ENCODE measurements around the gene MRPL50. TPM values are rescaled to one million over a fixed set of nuclear protein-coding genes. Genes with fewer than 3 reads are reported as not detected.

The MRPL50 gene
- total and polyA plus RNA-seq, 2 experiments from 2014 or later = 11.5 to 19.3 TPM

DNA sequence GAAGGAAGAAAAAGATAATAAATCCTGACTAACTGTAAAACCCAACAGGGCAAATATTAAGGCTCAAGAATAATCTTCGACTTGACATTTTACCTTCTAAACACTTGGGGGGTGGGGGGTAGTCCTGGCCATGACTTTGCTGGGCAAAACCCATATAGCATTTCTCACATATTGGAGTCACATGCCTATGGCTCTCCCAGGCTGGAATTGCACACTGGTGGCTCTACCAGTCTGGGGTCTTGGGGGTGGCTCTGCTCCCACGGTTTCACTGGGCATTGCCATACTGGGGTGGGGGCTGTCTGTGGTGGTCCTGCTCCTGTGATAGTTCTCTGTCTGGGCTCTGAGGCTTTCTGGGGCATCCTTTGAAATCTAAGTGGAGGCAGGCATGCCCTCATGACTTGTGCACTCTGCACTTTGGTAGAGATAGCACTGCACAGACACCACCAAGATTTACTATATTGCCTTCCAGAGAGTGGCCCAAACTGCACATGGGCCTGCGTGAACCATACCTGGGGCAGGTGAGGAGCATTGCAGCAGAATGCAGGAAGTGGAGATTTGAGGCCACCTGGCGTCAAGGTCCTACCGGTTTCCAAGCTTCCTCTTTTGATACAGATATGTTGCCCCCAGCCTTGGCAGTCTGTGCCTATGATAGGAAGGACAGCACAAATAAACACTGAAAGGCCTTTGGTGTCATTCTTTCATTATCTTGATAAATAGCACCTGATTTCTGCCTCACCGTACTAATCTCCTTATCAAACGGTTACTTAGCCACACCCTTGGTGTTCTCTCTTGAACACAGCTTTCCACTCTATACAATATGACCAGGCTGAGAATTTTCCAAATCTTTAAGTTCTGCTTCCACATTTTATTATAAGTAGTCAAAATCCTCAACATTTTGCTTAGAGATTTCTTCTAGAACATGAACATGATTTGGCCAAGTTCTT lies 43.4 kb downstream of the MRPL50 start:
- Histone ChIP-seq H2AFZ (no peak overlapping the region), H3K79me2 (ENCODE audit: insufficient read depth) (no peaks in the 10 kb centered on the region), H3K9me3 (ENCODE audit: low read depth) (no peaks in the 10 kb centered on the region), H3K9ac (no peak overlapping the region), H4K20me1 (ENCODE audit: insufficient read depth) (no peaks in the 10 kb centered on the region), H3F3A (ENCODE audit: insufficient read depth) (no peaks in the 10 kb centered on the region), H3K9me2 (ENCODE audit: insufficient read depth) (no peaks in the 10 kb centered on the region), H3K4me2 (ENCODE audit: unreplicated experiment) (no peak overlapping the region), H3K4me1 (ENCODE audit: insufficient read depth) (no peaks in the 10 kb centered on the region), H3K4me3 (no peak overlapping the region), H3K36me3 (ENCODE audit: low read depth) (no peaks in the 10 kb centered on the region), H3K27me3 (replicated peaks; ENCODE audit: insufficient read depth) (no peaks in the 10 kb centered on the region), H3K27ac (no peak overlapping the region)
- TF ChIP-seq EZH2 (IDR thresholded peaks at IDR 0.05; ENCODE audit: insufficient read depth, poor library complexity, severe bottlenecking) (no peak), EZH2phosphoT487 (IDR thresholded peaks at IDR 0.05; ENCODE audit: insufficient read depth, low read depth) (no peak)
- 41 to 57% methylated on average over 7 of the region's 7 CpGs for WGBS, 2 experiments (ENCODE audit: low coverage in 1 of 2, low lambda C conversion rate in 2 of 2, missing lambda C conversion rate in 2 of 2)
- in situ Hi-C loops (cut with MboI) = no loop called here
- DNase-seq = no peak

DNA sequence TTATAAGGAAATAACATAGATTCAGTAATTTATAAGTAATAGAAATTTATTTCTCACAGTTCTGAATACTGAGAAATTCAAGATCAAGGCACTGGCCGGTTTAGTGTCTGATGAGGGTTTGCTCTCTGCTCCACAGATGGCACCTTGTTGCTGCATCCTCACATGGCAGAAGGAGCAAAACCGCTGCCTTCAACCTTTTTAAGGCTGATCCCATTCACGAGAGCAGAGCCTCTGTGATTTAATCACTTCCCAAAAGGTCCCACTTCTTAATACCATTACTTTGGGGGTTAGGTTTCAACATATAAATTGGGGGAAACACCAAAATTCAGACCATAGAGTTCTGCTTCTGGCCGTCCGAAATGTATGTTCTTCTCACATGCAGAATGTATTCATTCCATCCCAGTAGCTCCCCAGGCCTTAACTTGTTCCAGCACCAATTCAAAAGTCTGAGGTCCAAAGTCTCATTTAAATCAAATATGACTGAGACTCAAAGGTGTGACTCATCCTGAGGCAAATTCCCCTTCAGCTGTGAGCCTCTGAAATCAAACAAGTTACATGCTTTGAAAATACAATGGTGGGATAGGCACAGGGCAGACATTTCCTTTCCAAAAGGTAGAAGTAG lies 44.2 kb downstream of the MRPL50 start:
- H3K27ac ChIP-seq = no peak overlapping the region
- no peak overlapping the region for H2AFZ ChIP-seq
- H3K79me2 ChIP-seq (ENCODE audit: insufficient read depth) = no peaks in the 10 kb centered on the region
- no peaks in the 10 kb centered on the region for H3K9me2 ChIP-seq (ENCODE audit: insufficient read depth)
- H4K20me1 ChIP-seq (ENCODE audit: insufficient read depth) = no peaks in the 10 kb centered on the region
- no peak overlapping the region for H3K9ac ChIP-seq
- no peaks in the 10 kb centered on the region for H3K4me1 ChIP-seq (ENCODE audit: insufficient read depth)
- TF ChIP-seq EZH2phosphoT487 (IDR thresholded peaks at IDR 0.05; ENCODE audit: insufficient read depth, low read depth) (no peak), EZH2 (IDR thresholded peaks at IDR 0.05; ENCODE audit: insufficient read depth, poor library complexity, severe bottlenecking) (no peak)
- H3F3A ChIP-seq (ENCODE audit: insufficient read depth) = no peaks in the 10 kb centered on the region
- WGBS, 2 experiments (ENCODE audit: low coverage in 1 of 2, low lambda C conversion rate in 2 of 2, missing lambda C conversion rate in 2 of 2) = 64% methylated on average over 5 of the region's 5 CpGs
- DNase-seq = peak; percentile 8
- H3K36me3 ChIP-seq (ENCODE audit: low read depth) = no peaks in the 10 kb centered on the region
- no peak overlapping the region for H3K4me2 ChIP-seq (ENCODE audit: unreplicated experiment)
- no peaks in the 10 kb centered on the region for H3K9me3 ChIP-seq (ENCODE audit: low read depth)
- no peak overlapping the region for H3K4me3 ChIP-seq
- in situ Hi-C loops (cut with MboI) = no loop called here
- H3K27me3 ChIP-seq (replicated peaks; ENCODE audit: insufficient read depth) = no peaks in the 10 kb centered on the region

DNA sequence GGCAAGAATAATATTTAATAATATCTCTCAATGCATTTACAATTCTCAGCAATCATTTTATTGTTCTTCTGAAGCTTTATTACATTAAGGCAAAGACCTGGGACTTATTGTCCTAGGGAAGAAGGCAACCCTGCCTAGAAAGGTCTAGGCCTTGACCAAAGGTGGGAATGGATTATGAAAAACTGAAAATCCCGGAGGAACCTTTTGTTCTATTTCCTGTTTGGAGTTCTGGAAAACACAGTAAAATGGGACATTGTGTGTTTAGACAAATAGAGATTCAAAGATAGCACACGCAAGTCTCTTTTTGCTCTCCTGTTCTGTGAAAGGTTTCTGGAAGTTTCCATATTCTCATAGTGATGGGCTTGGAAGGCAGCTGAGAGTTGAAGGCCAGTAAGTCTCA lies 44.7 kb downstream of the MRPL50 start:
- no peak overlapping the region for H2AFZ ChIP-seq
- TF ChIP-seq EZH2phosphoT487 (IDR thresholded peaks at IDR 0.05; ENCODE audit: insufficient read depth, low read depth) (no peak), EZH2 (IDR thresholded peaks at IDR 0.05; ENCODE audit: insufficient read depth, poor library complexity, severe bottlenecking) (no peak)

DNA sequence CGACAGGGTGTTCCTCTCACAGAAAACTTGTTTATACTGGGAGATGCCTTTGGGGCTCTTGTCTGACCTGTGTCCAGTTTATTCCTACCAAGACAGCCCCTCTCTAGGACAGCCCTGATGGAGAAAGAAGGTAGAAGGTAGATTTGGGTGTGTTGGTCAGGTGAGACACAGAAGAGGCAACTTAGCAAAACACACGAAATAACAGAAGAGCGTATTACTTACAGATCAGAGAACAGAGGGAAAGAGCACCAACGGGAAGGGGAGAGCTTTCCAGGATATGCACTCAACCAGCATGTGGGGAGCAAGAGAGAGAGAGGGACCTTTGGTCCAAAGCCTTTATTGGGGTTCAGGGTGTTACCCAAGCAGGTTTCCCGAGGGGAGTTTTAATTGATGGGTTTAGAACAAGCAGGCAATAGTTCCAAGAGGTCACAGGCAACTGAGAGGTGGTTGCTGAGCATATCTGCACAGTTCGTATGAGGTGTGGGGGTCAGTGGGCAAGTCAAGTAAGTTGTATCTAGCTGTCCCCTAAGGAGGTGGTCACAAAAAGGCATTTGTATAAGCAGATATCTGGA lies 45.4 kb downstream of the MRPL50 start:
- in situ Hi-C loops (cut with MboI) = no loop called here

More for the DNA sequence above, 44.7 kb downstream of the MRPL50 start:
- H3K9me3 ChIP-seq (ENCODE audit: low read depth) = no peaks in the 10 kb centered on the region
- H3K4me1 ChIP-seq (ENCODE audit: insufficient read depth) = no peaks in the 10 kb centered on the region
- no peak overlapping the region for H3K27ac ChIP-seq
- no peak overlapping the region for H3K4me2 ChIP-seq (ENCODE audit: unreplicated experiment)
- H3K4me3 ChIP-seq = no peak overlapping the region
- no peaks in the 10 kb centered on the region for H3K9me2 ChIP-seq (ENCODE audit: insufficient read depth)
- no peaks in the 10 kb centered on the region for H3K79me2 ChIP-seq (ENCODE audit: insufficient read depth)
- no peaks in the 10 kb centered on the region for H3F3A ChIP-seq (ENCODE audit: insufficient read depth)
- no peak overlapping the region for H3K9ac ChIP-seq
- H4K20me1 ChIP-seq (ENCODE audit: insufficient read depth) = no peaks in the 10 kb centered on the region
- H3K36me3 ChIP-seq (ENCODE audit: low read depth) = no peaks in the 10 kb centered on the region
- in situ Hi-C loops (cut with MboI) = no loop called here
- no peak for DNase-seq
- 63 to 78% methylated on average over 2 of the region's 2 CpGs for WGBS, 2 experiments (ENCODE audit: low coverage in 1 of 2, low lambda C conversion rate in 2 of 2, missing lambda C conversion rate in 2 of 2)
- no peaks in the 10 kb centered on the region for H3K27me3 ChIP-seq (replicated peaks; ENCODE audit: insufficient read depth)

More for the DNA sequence above, 45.4 kb downstream of the MRPL50 start:
- Histone ChIP-seq H3K9me2 (ENCODE audit: insufficient read depth) (no peaks in the 10 kb centered on the region), H4K20me1 (ENCODE audit: insufficient read depth) (no peaks in the 10 kb centered on the region), H3K9ac (no peak overlapping the region), H3K27me3 (replicated peaks; ENCODE audit: insufficient read depth) (0 out of 2 replicates have a peak, but pooled peaks cover 3% of the 10 kb centered on the region), H3K79me2 (ENCODE audit: insufficient read depth) (no peaks in the 10 kb centered on the region), H3K4me2 (ENCODE audit: unreplicated experiment) (no peak overlapping the region), H2AFZ (no peak overlapping the region), H3K36me3 (ENCODE audit: low read depth) (no peaks in the 10 kb centered on the region), H3K4me3 (no peak overlapping the region), H3K4me1 (ENCODE audit: insufficient read depth) (no peaks in the 10 kb centered on the region), H3F3A (ENCODE audit: insufficient read depth) (no peaks in the 10 kb centered on the region), H3K9me3 (ENCODE audit: low read depth) (no peaks in the 10 kb centered on the region), H3K27ac (no peak overlapping the region)
- DNase-seq = no peak
- TF ChIP-seq EZH2phosphoT487 (IDR thresholded peaks at IDR 0.05; ENCODE audit: insufficient read depth, low read depth) (no peak), EZH2 (IDR thresholded peaks at IDR 0.05; ENCODE audit: insufficient read depth, poor library complexity, severe bottlenecking) (no peak)
- 47 to 51% methylated on average over 6 of the region's 6 CpGs for WGBS, 2 experiments (ENCODE audit: low coverage in 1 of 2, low lambda C conversion rate in 2 of 2, missing lambda C conversion rate in 2 of 2)

Data from GM23248 (cell line).